ENCODE measurements around the gene TNP2.

Gene TNP2

GRCh38 chr16:11255737-11256660, 13.1 kb downstream of the TNP2 start, which contains the start of gene SOCS1:
Gene SOCS1, minus strand, starts transcription at chr16:11256204. Its CDS starts 726 bp downstream, at chr16:11255478.
- Histone ChIP-seq H3K4me3 (ENCODE audit: low read depth, low read length) (peak within 1 kb of the TSS; percentile 80), H3K27ac (peak within 1 kb of the TSS; percentile 92), H3K36me3 (replicated peaks) (peaks cover 7% of the 10 kb centered on the region), H3K27me3 (replicated peaks) (no peaks in the 10 kb centered on the region)
- in situ Hi-C loops (cut with HindIII; ENCODE audit: low pct_ligation_motif_present, low sequenced_read_pairs): no loop called here
- peak; percentile 74 for DNase-seq
- TF ChIP-seq CTCF (IDR thresholded peaks at IDR 0.05; ENCODE audit: low read depth, low read length, missing control alignments): peak; percentile 58

- H3K4me3 ChIP-seq (ENCODE audit: low read depth, low read length): peak overlapping the region; percentile 65
- in situ Hi-C loops (cut with HindIII; ENCODE audit: low pct_ligation_motif_present, low sequenced_read_pairs): no loop called here
- peak overlapping the region; percentile 92 for H3K27ac ChIP-seq
- no peaks in the 10 kb centered on the region for H3K27me3 ChIP-seq (replicated peaks)
- no peak for DNase-seq
- H3K36me3 ChIP-seq (replicated peaks): peaks cover 7% of the 10 kb centered on the region
- TF ChIP-seq CTCF (IDR thresholded peaks at IDR 0.05; ENCODE audit: low read depth, low read length, missing control alignments): no peak
These were observed 14.0 kb downstream of the TNP2 start for GRCh38 chr16:11254913-11255736.

GRCh38 chr16:11253995-11254912, 14.9 kb downstream of the TNP2 start:
- no peak overlapping the region for H3K27ac ChIP-seq
- in situ Hi-C loops (cut with HindIII; ENCODE audit: low pct_ligation_motif_present, low sequenced_read_pairs): no loop called here
- H3K36me3 ChIP-seq (replicated peaks): peaks cover 7% of the 10 kb centered on the region
- no peak for TF ChIP-seq CTCF (IDR thresholded peaks at IDR 0.05; ENCODE audit: low read depth, low read length, missing control alignments)
- no peaks in the 10 kb centered on the region for H3K27me3 ChIP-seq (replicated peaks)
- no peak for DNase-seq
- peak overlapping the region; percentile 65 for H3K4me3 ChIP-seq (ENCODE audit: low read depth, low read length)

DNA sequence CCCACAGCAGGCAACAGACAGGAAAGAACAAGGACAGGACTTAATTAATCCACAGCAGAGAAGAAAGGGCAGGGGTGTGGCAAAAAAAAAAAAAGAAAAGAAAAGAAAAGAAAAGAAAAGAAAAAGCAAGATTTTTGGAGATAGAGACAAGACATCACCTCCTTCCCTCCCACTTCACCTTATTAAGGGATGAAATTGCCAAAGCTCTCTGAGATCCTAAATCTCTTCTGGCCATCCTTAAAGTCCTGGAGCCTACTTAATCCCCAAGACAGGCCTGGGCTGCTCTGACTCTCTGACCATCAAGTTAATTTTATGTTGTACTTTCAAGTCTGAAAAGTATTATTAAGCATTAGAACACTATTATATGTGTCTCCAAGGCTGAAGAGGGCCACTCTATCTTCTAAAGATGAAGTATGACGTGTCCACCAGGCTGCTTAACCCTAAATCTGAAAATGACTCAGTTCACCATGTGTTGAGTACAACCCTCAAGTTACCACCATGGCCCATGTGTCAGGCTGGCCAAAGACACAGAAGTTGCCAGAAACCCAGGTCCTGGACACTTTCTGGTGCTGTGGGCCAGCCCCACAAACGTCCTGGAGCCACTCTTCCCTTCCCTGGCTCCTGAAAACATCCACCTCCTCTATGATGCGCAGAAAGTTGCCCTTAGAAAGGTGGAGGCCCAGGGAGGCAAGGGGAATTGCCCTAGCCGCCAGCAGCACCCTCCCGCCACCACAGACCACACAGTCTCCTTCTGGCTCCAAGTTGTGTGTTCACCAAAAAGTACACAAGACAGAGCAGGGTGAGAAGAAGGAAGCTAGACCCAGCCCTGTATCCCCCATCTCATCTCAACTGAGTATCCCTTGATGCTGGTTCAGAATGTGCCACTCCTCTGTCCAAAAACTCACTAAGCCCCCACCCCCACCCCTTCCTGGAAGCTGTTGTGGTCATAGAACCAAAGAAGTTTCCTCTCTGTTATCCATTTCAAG, 15.8 kb downstream of the TNP2 start:
- no peaks in the 10 kb centered on the region for H3K27me3 ChIP-seq (replicated peaks)
- no peak overlapping the region for H3K27ac ChIP-seq
- in situ Hi-C loops (cut with HindIII; ENCODE audit: low pct_ligation_motif_present, low sequenced_read_pairs): no loop called here
- H3K4me3 ChIP-seq (ENCODE audit: low read depth, low read length): no peak overlapping the region
- TF ChIP-seq CTCF (IDR thresholded peaks at IDR 0.05; ENCODE audit: low read depth, low read length, missing control alignments): no peak
- DNase-seq: no peak
- peaks cover 7% of the 10 kb centered on the region for H3K36me3 ChIP-seq (replicated peaks)
